ENCODE measurements around the gene TENM4.

Gene TENM4

DNA sequence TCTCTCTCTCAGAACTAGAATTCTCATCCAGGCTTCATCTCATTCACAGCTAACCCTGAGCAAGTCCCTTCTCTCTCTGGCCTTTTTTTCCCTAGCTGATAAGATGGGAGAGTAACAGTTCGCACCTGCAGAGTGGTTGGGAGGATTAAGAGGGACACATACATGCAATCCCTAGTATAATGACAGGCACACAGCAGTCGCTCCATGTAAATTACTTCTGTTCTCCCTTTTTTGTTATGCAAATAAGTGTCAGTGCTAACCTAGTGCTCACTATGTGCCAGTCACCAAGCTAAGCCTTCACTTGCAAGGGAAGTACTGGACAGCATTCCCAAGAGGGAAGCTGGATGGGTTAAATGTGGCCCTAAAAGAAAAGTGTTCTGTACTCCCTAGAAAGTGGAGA is 63.4 kb downstream of the TENM4 start (continued):
- TF ChIP-seq ZNF354C (tag by site-specific recombination; IDR thresholded peaks at IDR 0.05; ENCODE audit: borderline replicate concordance, low read depth), result no peak
- TF ChIP-seq, protein P1, sequence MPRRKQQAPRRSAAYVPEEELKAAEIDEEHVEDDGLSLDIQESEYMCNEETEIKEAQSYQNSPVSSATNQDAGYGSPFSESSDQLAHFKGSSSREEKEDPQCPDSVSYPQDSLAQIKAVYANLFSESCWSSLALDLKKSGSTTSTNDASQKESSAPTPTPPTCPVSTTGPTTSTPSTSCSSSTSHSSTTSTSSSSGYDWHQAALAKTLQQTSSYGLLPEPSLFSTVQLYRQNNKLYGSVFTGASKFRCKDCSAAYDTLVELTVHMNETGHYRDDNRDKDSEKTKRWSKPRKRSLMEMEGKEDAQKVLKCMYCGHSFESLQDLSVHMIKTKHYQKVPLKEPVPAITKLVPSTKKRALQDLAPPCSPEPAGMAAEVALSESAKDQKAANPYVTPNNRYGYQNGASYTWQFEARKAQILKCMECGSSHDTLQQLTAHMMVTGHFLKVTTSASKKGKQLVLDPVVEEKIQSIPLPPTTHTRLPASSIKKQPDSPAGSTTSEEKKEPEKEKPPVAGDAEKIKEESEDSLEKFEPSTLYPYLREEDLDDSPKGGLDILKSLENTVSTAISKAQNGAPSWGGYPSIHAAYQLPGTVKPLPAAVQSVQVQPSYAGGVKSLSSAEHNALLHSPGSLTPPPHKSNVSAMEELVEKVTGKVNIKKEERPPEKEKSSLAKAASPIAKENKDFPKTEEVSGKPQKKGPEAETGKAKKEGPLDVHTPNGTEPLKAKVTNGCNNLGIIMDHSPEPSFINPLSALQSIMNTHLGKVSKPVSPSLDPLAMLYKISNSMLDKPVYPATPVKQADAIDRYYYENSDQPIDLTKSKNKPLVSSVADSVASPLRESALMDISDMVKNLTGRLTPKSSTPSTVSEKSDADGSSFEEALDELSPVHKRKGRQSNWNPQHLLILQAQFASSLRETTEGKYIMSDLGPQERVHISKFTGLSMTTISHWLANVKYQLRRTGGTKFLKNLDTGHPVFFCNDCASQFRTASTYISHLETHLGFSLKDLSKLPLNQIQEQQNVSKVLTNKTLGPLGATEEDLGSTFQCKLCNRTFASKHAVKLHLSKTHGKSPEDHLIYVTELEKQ (tag by site-specific recombination; IDR thresholded peaks at IDR 0.05; ENCODE audit: borderline replicate concordance), result no peak
- no peak for TF ChIP-seq PRDM1 (tag by site-specific recombination; IDR thresholded peaks at IDR 0.05)
- TF ChIP-seq, protein P2, sequence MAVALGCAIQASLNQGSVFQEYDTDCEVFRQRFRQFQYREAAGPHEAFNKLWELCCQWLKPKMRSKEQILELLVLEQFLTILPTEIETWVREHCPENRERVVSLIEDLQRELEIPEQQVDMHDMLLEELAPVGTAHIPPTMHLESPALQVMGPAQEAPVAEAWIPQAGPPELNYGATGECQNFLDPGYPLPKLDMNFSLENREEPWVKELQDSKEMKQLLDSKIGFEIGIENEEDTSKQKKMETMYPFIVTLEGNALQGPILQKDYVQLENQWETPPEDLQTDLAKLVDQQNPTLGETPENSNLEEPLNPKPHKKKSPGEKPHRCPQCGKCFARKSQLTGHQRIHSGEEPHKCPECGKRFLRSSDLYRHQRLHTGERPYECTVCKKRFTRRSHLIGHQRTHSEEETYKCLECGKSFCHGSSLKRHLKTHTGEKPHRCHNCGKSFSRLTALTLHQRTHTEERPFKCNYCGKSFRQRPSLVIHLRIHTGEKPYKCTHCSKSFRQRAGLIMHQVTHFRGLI (tag by site-specific recombination; IDR thresholded peaks at IDR 0.05), result no peak
- no peak for TF ChIP-seq ZNF521 (tag by site-specific recombination; IDR thresholded peaks at IDR 0.05)
- TF ChIP-seq BCL11B (tag by site-specific recombination; IDR thresholded peaks at IDR 0.05; ENCODE audit: low read depth), result no peak

DNA sequence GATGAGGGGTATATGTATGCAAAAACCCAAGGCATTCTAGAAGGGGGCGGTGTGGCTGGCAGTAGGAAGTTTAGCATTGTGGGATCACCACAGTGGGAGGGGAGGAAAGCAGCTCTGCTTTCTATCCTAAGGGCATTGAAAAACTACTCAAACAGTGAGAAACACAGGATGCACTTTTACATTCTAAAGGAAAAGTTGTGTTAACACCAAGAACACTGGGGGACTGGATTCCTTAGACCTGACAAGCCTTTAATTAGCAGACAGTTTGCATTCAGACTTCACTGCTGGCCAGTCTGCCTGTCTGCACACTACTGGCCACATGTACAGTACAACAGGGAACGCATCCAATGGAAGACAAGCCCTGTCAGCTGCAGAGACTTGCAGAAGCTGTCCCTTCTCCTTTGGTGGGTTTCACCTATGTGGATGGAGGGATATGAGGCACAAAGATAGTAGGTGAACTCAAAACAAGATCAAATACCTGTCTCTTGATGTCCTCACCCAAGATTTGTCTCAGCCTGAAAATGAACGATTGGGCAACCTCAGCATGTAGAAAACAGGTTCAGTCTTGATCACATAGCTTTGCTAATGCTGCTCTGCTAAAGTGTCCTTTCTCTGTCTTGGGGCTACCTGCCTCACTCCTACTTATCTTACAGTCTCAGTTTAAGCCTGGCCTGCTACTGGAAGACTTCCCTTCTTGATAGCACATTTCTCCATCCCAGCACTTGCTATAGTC is 64.8 kb downstream of the TENM4 start:
- H3K9me3 ChIP-seq (ENCODE audit: control insufficient read depth, insufficient read depth, low read depth, low read length), result no peaks in the 10 kb centered on the region
- TF ChIP-seq ZNF549 (tag by site-specific recombination; IDR thresholded peaks at IDR 0.05), result no peak
- TF ChIP-seq RBAK (tag by site-specific recombination; IDR thresholded peaks at IDR 0.05), result no peak
- TF ChIP-seq, protein P3, sequence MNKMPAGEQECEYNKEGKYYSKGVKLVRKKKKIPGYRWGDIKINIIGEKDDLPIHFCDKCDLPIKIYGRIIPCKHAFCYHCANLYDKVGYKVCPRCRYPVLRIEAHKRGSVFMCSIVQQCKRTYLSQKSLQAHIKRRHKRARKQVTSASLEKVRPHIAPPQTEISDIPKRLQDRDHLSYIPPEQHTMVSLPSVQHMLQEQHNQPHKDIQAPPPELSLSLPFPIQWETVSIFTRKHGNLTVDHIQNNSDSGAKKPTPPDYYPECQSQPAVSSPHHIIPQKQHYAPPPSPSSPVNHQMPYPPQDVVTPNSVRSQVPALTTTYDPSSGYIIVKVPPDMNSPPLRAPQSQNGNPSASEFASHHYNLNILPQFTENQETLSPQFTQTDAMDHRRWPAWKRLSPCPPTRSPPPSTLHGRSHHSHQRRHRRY (tag by site-specific recombination; IDR thresholded peaks at IDR 0.05), result no peak
- TF ChIP-seq, protein P4, sequence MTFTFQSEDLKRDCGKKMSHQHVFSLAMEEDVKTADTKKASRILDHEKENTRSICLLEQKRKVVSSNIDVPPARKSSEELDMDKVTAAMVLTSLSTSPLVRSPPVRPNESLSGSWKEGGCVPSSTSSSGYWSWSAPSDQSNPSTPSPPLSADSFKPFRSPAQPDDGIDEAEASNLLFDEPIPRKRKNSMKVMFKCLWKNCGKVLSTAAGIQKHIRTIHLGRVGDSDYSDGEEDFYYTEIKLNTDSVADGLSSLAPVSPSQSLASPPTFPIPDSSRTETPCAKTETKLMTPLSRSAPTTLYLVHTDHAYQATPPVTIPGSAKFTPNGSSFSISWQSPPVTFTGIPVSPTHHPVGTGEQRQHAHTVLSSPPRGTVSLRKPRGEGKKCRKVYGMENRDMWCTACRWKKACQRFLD (tag by site-specific recombination; IDR thresholded peaks at IDR 0.05), result no peak
- H3K27ac ChIP-seq (ENCODE audit: extremely low read depth, low read depth, low read length), result no peak overlapping the region
- CTCF ChIA-PET, result interaction anchor here (0.6 to 1.3 kb wide), 2 partner anchors 98 to 276 kb away, joined by 3 read pairs; no protein-coding TSS in a partner anchor
- no peak overlapping the region for H3K4me3 ChIP-seq (ENCODE audit: low read depth, low read length)
- no peaks in the 10 kb centered on the region for H3K4me1 ChIP-seq (ENCODE audit: control insufficient read depth, insufficient read depth, low read length)
- H3K36me3 ChIP-seq (ENCODE audit: control insufficient read depth in 2 of 2, insufficient read depth in 1 of 2, low read length in 2 of 2), result no peaks in the 10 kb centered on the region
- POLR2A ChIA-PET, result no interaction called here

DNA sequence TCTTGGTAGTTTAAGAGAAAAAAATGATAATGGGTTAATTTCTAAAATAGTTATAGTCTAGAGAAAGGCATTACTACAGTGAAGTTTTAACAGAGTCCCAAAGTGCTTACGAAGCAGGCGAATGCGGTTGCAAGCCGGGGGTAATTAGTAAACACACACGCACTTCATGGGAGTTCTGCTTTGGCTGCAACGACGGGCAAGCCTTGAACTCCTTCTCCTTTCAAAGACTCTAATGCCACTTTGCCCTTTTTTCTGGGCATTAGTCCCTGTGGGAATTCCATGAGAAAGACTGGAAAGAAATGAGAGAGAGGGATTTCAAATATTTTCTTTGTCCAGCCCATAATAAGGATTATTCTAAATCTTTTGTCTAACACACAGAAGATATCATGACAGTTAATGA is 66.1 kb downstream of the TENM4 start:
- POLR2A ChIA-PET, result interaction anchor here (0.6 kb wide), 1 partner anchor 288 kb away, joined by 7 read pairs; no protein-coding TSS in a partner anchor
- no peak overlapping the region for H3K4me3 ChIP-seq (ENCODE audit: low read depth, low read length)
- H3K4me1 ChIP-seq (ENCODE audit: control insufficient read depth, insufficient read depth, low read length), result no peaks in the 10 kb centered on the region
- CTCF ChIA-PET, result no interaction called here
- H3K9me3 ChIP-seq (ENCODE audit: control insufficient read depth, insufficient read depth, low read depth, low read length), result no peaks in the 10 kb centered on the region
- no peaks in the 10 kb centered on the region for H3K36me3 ChIP-seq (ENCODE audit: control insufficient read depth in 2 of 2, insufficient read depth in 1 of 2, low read length in 2 of 2)
- H3K27ac ChIP-seq (ENCODE audit: extremely low read depth, low read depth, low read length), result no peak overlapping the region
- TF ChIP-seq, protein P5, sequence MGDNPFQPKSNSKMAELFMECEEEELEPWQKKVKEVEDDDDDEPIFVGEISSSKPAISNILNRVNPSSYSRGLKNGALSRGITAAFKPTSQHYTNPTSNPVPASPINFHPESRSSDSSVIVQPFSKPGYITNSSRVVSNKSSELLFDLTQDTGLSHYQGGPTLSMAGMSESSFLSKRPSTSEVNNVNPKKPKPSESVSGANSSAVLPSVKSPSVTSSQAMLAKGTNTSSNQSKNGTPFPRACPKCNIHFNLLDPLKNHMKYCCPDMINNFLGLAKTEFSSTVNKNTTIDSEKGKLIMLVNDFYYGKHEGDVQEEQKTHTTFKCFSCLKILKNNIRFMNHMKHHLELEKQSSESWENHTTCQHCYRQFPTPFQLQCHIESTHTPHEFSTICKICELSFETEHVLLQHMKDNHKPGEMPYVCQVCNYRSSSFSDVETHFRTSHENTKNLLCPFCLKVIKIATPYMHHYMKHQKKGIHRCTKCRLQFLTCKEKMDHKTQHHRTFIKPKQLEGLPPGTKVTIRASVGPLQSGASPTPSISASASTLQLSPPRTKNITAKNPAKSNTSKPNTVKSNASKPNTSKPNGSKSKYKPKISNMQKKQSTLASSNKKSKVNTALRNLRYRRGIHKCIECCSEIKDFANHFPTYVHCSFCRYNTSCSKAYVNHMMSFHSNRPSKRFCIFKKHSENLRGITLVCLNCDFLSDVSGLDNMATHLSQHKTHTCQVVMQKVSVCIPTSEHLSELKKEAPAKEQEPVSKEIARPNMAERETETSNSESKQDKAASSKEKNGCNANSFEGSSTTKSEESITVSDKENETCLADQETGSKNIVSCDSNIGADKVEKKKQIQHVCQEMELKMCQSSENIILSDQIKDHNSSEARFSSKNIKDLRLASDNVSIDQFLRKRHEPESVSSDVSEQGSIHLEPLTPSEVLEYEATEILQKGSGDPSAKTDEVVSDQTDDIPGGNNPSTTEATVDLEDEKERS (tag by site-specific recombination; IDR thresholded peaks at IDR 0.05), result no peak
- TF ChIP-seq ZNF514 (tag by site-specific recombination; IDR thresholded peaks at IDR 0.05), result no peak
- no peak for TF ChIP-seq ZBTB21 (tag by site-specific recombination; IDR thresholded peaks at IDR 0.05)
- no peak for TF ChIP-seq ZFP3 (tag by site-specific recombination; IDR thresholded peaks at IDR 0.05; ENCODE audit: low read depth)
- no peak for TF ChIP-seq KLF7 (tag by site-specific recombination; IDR thresholded peaks at IDR 0.05; ENCODE audit: borderline replicate concordance)
- no peak for TF ChIP-seq ZNF16 (tag by site-specific recombination; IDR thresholded peaks at IDR 0.05; ENCODE audit: low read depth)
- TF ChIP-seq BCL11B (tag by site-specific recombination; IDR thresholded peaks at IDR 0.05; ENCODE audit: low read depth), result no peak
- no peak for TF ChIP-seq ZNF571 (tag by site-specific recombination; IDR thresholded peaks at IDR 0.05)
- no peak for TF ChIP-seq KLF1 (tag by site-specific recombination; IDR thresholded peaks at IDR 0.05)
- no peak for TF ChIP-seq RBAK (tag by site-specific recombination; IDR thresholded peaks at IDR 0.05)
- no peak for TF ChIP-seq ZNF768 (tag by site-specific recombination; IDR thresholded peaks at IDR 0.05)
- TF ChIP-seq REPIN1 (tag by site-specific recombination; IDR thresholded peaks at IDR 0.05; ENCODE audit: low read depth), result no peak
